Activated CD8-positive, alpha-beta memory T cell treated with anti-CD3 and anti-CD28 coated beads for 1 hour (primary cell): Measurements from ENCODE around the gene SPOCK2.

ENCODE experiments used
- DNase-seq, 2 donors: peaks; one replicate each; pipeline ENCODE4 v3.0.0-alpha.2; 2020; ENCODE audit warnings: low read depth in 1 of 2; ENCODE audit errors: extremely low read depth in 1 of 2

The SPOCK2 gene

GRCh38 chr10:72013202-72013945 lies 75.0 kb downstream of the SPOCK2 start:
- DNase-seq, result no peak

DNA sequence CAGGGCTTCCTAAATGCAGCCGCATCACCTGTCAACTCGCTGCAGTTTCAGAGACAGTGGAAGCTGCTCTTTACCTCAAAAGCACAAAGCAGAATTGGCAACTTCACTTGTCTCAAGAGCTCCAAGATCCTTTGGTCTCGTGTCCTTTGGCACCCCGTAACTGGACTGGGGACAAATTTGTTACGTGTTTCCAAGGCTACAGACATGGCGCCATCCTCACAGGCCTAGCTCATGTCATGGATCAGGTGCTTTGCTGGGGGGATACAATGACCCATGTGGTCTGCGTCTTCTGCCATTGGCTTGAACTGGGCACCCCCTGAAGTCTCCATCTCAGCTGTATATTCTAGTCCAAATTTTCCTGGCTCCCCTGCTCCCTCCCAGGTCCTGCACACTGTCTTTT lies 75.6 kb downstream of the SPOCK2 start:
- DNase-seq, result no peak

DNA sequence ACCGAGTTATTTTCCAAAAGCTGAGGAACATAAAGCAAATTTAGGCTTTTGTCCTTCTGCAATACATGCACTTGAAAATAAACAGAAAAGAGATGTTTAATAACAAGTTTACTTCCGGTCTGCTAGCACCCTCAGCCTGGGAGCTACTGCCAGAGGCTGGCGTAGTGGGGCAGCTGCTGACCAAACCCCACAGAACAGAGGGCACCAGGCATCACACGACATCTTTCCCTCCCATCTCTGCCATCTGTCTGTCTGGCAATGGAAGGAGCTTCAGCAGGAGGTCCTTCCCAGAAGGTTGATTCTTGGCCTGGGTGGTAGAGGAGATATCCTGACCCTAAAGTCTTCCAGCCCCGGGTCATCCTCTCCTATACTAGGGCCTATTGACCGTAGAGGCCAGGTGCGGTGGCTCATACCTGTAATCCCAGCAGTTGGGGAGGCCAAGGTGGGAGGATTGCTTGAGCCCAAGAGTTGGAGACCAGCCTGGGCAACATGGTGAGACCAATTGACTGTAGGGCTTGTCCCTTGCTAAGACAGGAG lies 76.3 kb downstream of the SPOCK2 start:
- no peak for DNase-seq

- DNase-seq, result no peak
Observed at GRCh38 chr10:72011468-72011867, 76.9 kb downstream of the SPOCK2 start.

DNA sequence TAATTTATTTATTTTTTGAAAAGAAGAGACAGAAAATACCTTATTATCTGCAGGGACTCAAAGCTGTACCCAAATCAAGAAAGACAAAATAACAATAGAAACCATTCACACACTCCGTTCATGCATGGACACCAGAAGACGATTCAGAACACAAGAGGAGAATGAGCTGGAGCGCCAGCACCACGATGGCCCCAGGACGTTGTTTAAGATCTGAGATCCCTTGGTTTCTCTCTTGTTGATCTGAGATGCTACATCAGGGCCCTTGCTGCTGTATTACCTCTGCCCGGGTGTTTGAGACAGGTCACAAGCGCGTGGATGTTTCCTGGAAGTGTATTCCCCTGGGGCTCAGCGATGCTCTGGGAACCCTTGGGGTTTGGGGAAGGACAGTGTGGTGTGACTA lies 77.3 kb downstream of the SPOCK2 start:
- no peak for DNase-seq

DNA sequence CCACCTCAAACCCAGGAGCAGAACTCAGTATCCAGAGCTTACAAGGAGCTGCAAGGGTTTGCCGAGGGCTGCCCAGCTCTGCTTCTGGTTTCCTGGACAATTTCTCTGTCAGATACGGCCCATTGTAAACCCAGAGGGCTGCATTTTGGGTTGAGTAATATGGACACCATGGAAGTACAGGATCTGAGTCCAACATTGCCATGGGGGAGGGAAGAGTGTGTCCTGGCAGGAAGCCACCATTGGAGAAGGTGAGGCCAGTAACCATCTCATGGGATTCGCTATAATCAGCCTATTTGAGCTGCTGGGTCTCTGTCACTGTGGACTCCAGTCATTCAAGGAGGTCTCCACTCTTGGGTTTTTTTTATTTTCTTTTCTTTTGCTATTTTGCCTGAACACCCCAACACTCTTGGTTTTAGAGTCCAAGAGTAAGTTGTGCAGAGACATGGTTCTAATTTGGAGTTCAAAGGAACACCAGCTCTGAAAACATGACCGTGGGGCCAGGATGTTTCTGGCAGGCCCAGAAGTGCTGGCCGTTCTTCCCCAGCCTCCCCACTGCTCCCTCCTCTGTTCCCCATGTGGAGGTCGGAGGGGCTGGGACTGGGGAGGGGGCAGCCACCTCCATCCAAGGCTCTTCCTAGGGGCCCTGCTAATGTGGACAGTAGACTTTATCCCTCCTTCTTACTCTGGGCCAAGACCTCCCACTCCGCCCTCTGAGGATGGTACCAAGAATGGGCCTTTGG lies 77.9 kb downstream of the SPOCK2 start:
- no peak for DNase-seq

- DNase-seq, result no peak
Observed at GRCh38 chr10:72009425-72010081, 78.8 kb downstream of the SPOCK2 start.

GRCh38 chr10:72009051-72009424 lies 79.3 kb downstream of the SPOCK2 start:
- DNase-seq, result no peak
